ENCODE measurements around the gene MYCBP2.

DNA sequence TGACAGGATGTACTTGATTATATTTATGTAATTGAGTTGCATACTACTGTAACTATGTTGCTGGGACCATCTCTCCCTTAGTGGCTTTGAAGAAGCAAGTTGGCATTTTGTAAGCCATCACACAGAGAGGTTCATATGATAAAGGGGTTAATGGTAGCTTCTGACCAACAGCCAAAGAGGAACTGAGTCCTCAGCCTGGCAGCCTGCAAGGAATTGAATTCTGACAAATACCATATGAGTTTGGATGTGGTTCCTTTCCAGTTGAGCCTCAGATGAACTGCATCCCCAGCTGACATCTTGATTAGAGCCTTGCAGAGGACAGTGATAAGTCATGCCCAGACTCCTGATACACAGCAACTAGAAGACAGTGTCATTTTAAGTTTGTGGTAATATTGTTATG, 8.6 kb upstream of the MYCBP2 start:
- TF ChIP-seq CTCF (tag by site-specific recombination; IDR thresholded peaks at IDR 0.05) (no peak), GLI2 (tag by site-specific recombination; IDR thresholded peaks at IDR 0.05; ENCODE audit: borderline replicate concordance, low read depth) (no peak), ZNF121 (tag by site-specific recombination; IDR thresholded peaks at IDR 0.05) (no peak), KLF16 (tag by site-specific recombination; IDR thresholded peaks at IDR 0.05) (no peak), ZSCAN23 (tag by site-specific recombination; IDR thresholded peaks at IDR 0.05) (no peak), ZBTB11 (tag by site-specific recombination; conservative IDR thresholded peaks at IDR 0.05; ENCODE audit: low read depth) (no peak), ZNF776 (tag by site-specific recombination; IDR thresholded peaks at IDR 0.05; ENCODE audit: borderline replicate concordance) (no peak), YY1 (tag by site-specific recombination; IDR thresholded peaks at IDR 0.05) (no peak), SETDB1 (IDR thresholded peaks at IDR 0.05; ENCODE audit: insufficient read length, low read length) (no peak), ZNF362 (tag by site-specific recombination; IDR thresholded peaks at IDR 0.05) (no peak), ZNF335 (tag by site-specific recombination; conservative IDR thresholded peaks at IDR 0.05) (no peak)
- TF ChIP-seq, protein P1, sequence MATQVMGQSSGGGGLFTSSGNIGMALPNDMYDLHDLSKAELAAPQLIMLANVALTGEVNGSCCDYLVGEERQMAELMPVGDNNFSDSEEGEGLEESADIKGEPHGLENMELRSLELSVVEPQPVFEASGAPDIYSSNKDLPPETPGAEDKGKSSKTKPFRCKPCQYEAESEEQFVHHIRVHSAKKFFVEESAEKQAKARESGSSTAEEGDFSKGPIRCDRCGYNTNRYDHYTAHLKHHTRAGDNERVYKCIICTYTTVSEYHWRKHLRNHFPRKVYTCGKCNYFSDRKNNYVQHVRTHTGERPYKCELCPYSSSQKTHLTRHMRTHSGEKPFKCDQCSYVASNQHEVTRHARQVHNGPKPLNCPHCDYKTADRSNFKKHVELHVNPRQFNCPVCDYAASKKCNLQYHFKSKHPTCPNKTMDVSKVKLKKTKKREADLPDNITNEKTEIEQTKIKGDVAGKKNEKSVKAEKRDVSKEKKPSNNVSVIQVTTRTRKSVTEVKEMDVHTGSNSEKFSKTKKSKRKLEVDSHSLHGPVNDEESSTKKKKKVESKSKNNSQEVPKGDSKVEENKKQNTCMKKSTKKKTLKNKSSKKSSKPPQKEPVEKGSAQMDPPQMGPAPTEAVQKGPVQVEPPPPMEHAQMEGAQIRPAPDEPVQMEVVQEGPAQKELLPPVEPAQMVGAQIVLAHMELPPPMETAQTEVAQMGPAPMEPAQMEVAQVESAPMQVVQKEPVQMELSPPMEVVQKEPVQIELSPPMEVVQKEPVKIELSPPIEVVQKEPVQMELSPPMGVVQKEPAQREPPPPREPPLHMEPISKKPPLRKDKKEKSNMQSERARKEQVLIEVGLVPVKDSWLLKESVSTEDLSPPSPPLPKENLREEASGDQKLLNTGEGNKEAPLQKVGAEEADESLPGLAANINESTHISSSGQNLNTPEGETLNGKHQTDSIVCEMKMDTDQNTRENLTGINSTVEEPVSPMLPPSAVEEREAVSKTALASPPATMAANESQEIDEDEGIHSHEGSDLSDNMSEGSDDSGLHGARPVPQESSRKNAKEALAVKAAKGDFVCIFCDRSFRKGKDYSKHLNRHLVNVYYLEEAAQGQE (tag by site-specific recombination; IDR thresholded peaks at IDR 0.05): no peak
- TF ChIP-seq, protein P2, sequence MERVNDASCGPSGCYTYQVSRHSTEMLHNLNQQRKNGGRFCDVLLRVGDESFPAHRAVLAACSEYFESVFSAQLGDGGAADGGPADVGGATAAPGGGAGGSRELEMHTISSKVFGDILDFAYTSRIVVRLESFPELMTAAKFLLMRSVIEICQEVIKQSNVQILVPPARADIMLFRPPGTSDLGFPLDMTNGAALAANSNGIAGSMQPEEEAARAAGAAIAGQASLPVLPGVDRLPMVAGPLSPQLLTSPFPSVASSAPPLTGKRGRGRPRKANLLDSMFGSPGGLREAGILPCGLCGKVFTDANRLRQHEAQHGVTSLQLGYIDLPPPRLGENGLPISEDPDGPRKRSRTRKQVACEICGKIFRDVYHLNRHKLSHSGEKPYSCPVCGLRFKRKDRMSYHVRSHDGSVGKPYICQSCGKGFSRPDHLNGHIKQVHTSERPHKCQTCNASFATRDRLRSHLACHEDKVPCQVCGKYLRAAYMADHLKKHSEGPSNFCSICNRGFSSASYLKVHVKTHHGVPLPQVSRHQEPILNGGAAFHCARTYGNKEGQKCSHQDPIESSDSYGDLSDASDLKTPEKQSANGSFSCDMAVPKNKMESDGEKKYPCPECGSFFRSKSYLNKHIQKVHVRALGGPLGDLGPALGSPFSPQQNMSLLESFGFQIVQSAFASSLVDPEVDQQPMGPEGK (tag by site-specific recombination; IDR thresholded peaks at IDR 0.05): no peak

Measured in HEK293 (cell line).